ENCODE measurements around the gene GNAQ.
A peak's percentile ranks its signal among the peaks of the same experiment; 100 is the strongest.

Gene GNAQ

GRCh38 chr9:77965445-77966123, 66.0 kb downstream of the GNAQ start:
- Histone ChIP-seq H3K36me3 (ENCODE audit: control insufficient read depth in 1 of 2, insufficient read depth in 2 of 2, low read depth in 1 of 2, low read length in 2 of 2) (peaks cover 0 to 4% of the 10 kb centered on the region in 2 experiments), H2BK120ac (ENCODE audit: low read depth, low read length) (no peak overlapping the region), H3K4me2 (ENCODE audit: low read length, poor library complexity, severe bottlenecking) (no peak overlapping the region), H3K4me1 (ENCODE audit: control insufficient read depth, insufficient read depth, low read depth, low read length) (peaks cover 1% of the 10 kb centered on the region), H3K27me3 (ENCODE audit: control insufficient read depth in 1 of 2, insufficient read depth in 1 of 2, low read length in 2 of 2) (no peaks in the 10 kb centered on the region), H3K9ac (ENCODE audit: low read length) (no peak overlapping the region), H3K79me1 (replicated peaks; ENCODE audit: low read length, poor library complexity, severe bottlenecking) (peaks cover 28% of the 10 kb centered on the region), H2AK5ac (ENCODE audit: low read length, severe bottlenecking) (no peak overlapping the region), H2BK12ac (ENCODE audit: low read length in 2 of 2) (no peak overlapping the region), H3K23ac (ENCODE audit: low read length in 2 of 2) (no peak overlapping the region), H3K4me3 (ENCODE audit: insufficient read depth in 1 of 2, low read depth in 1 of 2, low read length in 2 of 2) (no peak overlapping the region), H3K18ac (ENCODE audit: low read depth in 1 of 2, low read length in 2 of 2) (no peak overlapping the region), H3K9me3 (ENCODE audit: control insufficient read depth, low read length) (no peaks in the 10 kb centered on the region), H2BK15ac (ENCODE audit: low read depth, poor library complexity, severe bottlenecking) (no peak overlapping the region), H4K91ac (ENCODE audit: low read length) (no peak overlapping the region), H3K14ac (ENCODE audit: low read length in 2 of 2) (no peak overlapping the region), H3K27ac (ENCODE audit: low read length, poor library complexity, severe bottlenecking) (no peak overlapping the region), H2AFZ (ENCODE audit: low read depth, low read length) (no peak overlapping the region), H2BK5ac (ENCODE audit: low read depth, low read length, poor library complexity, severe bottlenecking) (no peak overlapping the region), H3K4ac (ENCODE audit: low read depth in 1 of 2, low read length in 2 of 2) (no peak overlapping the region), H4K8ac (ENCODE audit: low read length) (no peak overlapping the region)
- WGBS, result 84% methylated on average over 3 of the region's 6 CpGs
- DNase-seq, result no peak

- DNase-seq, result no peak
- H3K9me3 ChIP-seq (ENCODE audit: control insufficient read depth, low read length), result no peaks in the 10 kb centered on the region
- H3K27me3 ChIP-seq (ENCODE audit: control insufficient read depth in 1 of 2, insufficient read depth in 1 of 2, low read length in 2 of 2), result no peaks in the 10 kb centered on the region
- H3K9ac ChIP-seq (ENCODE audit: low read length), result no peak overlapping the region
- no peak overlapping the region for H2AFZ ChIP-seq (ENCODE audit: low read depth, low read length)
- no peak overlapping the region for H2BK12ac ChIP-seq (ENCODE audit: low read length in 2 of 2)
- H3K79me1 ChIP-seq (replicated peaks; ENCODE audit: low read length, poor library complexity, severe bottlenecking), result peaks cover 29% of the 10 kb centered on the region
- H4K8ac ChIP-seq (ENCODE audit: low read length), result no peak overlapping the region
- no peak overlapping the region for H3K18ac ChIP-seq (ENCODE audit: low read depth in 1 of 2, low read length in 2 of 2)
- peaks cover 3% of the 10 kb centered on the region for H3K4me1 ChIP-seq (ENCODE audit: control insufficient read depth, insufficient read depth, low read depth, low read length)
- no peak overlapping the region for H2BK120ac ChIP-seq (ENCODE audit: low read depth, low read length)
- no peak overlapping the region for H3K27ac ChIP-seq (ENCODE audit: low read length, poor library complexity, severe bottlenecking)
- H2BK15ac ChIP-seq (ENCODE audit: low read depth, poor library complexity, severe bottlenecking), result no peak overlapping the region
- no peak overlapping the region for H3K4me2 ChIP-seq (ENCODE audit: low read length, poor library complexity, severe bottlenecking)
- no peak overlapping the region for H2BK5ac ChIP-seq (ENCODE audit: low read depth, low read length, poor library complexity, severe bottlenecking)
- H2AK5ac ChIP-seq (ENCODE audit: low read length, severe bottlenecking), result no peak overlapping the region
- WGBS, result 0% methylated on average over 1 of the region's 3 CpGs
- no peak overlapping the region for H3K4me3 ChIP-seq (ENCODE audit: insufficient read depth in 1 of 2, low read depth in 1 of 2, low read length in 2 of 2)
- no peak overlapping the region for H3K14ac ChIP-seq (ENCODE audit: low read length in 2 of 2)
- H3K4ac ChIP-seq (ENCODE audit: low read depth in 1 of 2, low read length in 2 of 2), result no peak overlapping the region
- H3K23ac ChIP-seq (ENCODE audit: low read length in 2 of 2), result no peak overlapping the region
- H3K36me3 ChIP-seq (ENCODE audit: control insufficient read depth in 1 of 2, insufficient read depth in 2 of 2, low read depth in 1 of 2, low read length in 2 of 2), result peaks cover 0 to 4% of the 10 kb centered on the region in 2 experiments
- H4K91ac ChIP-seq (ENCODE audit: low read length), result no peak overlapping the region
Observed at GRCh38 chr9:77964258-77964657, 67.4 kb downstream of the GNAQ start.

- H3K23ac ChIP-seq (ENCODE audit: low read length in 2 of 2), result no peak overlapping the region
- no peak overlapping the region for H3K9ac ChIP-seq (ENCODE audit: low read length)
- H3K27me3 ChIP-seq (ENCODE audit: control insufficient read depth in 1 of 2, insufficient read depth in 1 of 2, low read length in 2 of 2), result no peaks in the 10 kb centered on the region
- H2AFZ ChIP-seq (ENCODE audit: low read depth, low read length), result no peak overlapping the region
- no peak overlapping the region for H3K14ac ChIP-seq (ENCODE audit: low read length in 2 of 2)
- H2BK15ac ChIP-seq (ENCODE audit: low read depth, poor library complexity, severe bottlenecking), result no peak overlapping the region
- no peaks in the 10 kb centered on the region for H3K36me3 ChIP-seq (ENCODE audit: control insufficient read depth in 1 of 2, insufficient read depth in 2 of 2, low read depth in 1 of 2, low read length in 2 of 2)
- H3K27ac ChIP-seq (ENCODE audit: low read length, poor library complexity, severe bottlenecking), result peak overlapping the region; percentile 53
- DNase-seq, result no peak
- H3K18ac ChIP-seq (ENCODE audit: low read depth in 1 of 2, low read length in 2 of 2), result no peak overlapping the region
- H2BK12ac ChIP-seq (ENCODE audit: low read length in 2 of 2), result no peak overlapping the region
- 80% methylated on average over 1 of the region's 1 CpG for WGBS
- no peak overlapping the region for H3K4me2 ChIP-seq (ENCODE audit: low read length, poor library complexity, severe bottlenecking)
- no peak overlapping the region for H3K4me3 ChIP-seq (ENCODE audit: insufficient read depth in 1 of 2, low read depth in 1 of 2, low read length in 2 of 2)
- H4K91ac ChIP-seq (ENCODE audit: low read length), result no peak overlapping the region
- no peak overlapping the region for H2AK5ac ChIP-seq (ENCODE audit: low read length, severe bottlenecking)
- no peak overlapping the region for H3K4ac ChIP-seq (ENCODE audit: low read depth in 1 of 2, low read length in 2 of 2)
- H3K9me3 ChIP-seq (ENCODE audit: control insufficient read depth, low read length), result no peaks in the 10 kb centered on the region
- no peak overlapping the region for H2BK120ac ChIP-seq (ENCODE audit: low read depth, low read length)
- H3K4me1 ChIP-seq (ENCODE audit: control insufficient read depth, insufficient read depth, low read depth, low read length), result peaks cover 5% of the 10 kb centered on the region
- H3K79me1 ChIP-seq (replicated peaks; ENCODE audit: low read length, poor library complexity, severe bottlenecking), result peaks cover 19% of the 10 kb centered on the region
- H4K8ac ChIP-seq (ENCODE audit: low read length), result no peak overlapping the region
- H2BK5ac ChIP-seq (ENCODE audit: low read depth, low read length, poor library complexity, severe bottlenecking), result no peak overlapping the region
Observed at GRCh38 chr9:77961541-77961940, 70.1 kb downstream of the GNAQ start.

- Histone ChIP-seq H3K4me2 (ENCODE audit: low read length, poor library complexity, severe bottlenecking) (no peak overlapping the region), H4K8ac (ENCODE audit: low read length) (no peak overlapping the region), H3K36me3 (ENCODE audit: control insufficient read depth in 1 of 2, insufficient read depth in 2 of 2, low read depth in 1 of 2, low read length in 2 of 2) (no peaks in the 10 kb centered on the region), H3K27ac (ENCODE audit: low read length, poor library complexity, severe bottlenecking) (peak overlapping the region; percentile 29), H2AK5ac (ENCODE audit: low read length, severe bottlenecking) (peak overlapping the region; percentile 59), H2BK15ac (ENCODE audit: low read depth, poor library complexity, severe bottlenecking) (no peak overlapping the region), H3K79me1 (replicated peaks; ENCODE audit: low read length, poor library complexity, severe bottlenecking) (peaks cover 19% of the 10 kb centered on the region), H3K14ac (ENCODE audit: low read length in 2 of 2) (no peak overlapping the region), H3K9me3 (ENCODE audit: control insufficient read depth, low read length) (no peaks in the 10 kb centered on the region), H3K4me3 (ENCODE audit: insufficient read depth in 1 of 2, low read depth in 1 of 2, low read length in 2 of 2) (no peak overlapping the region), H3K18ac (ENCODE audit: low read depth in 1 of 2, low read length in 2 of 2) (no peak overlapping the region), H3K27me3 (ENCODE audit: control insufficient read depth in 1 of 2, insufficient read depth in 1 of 2, low read length in 2 of 2) (no peaks in the 10 kb centered on the region), H4K91ac (ENCODE audit: low read length) (no peak overlapping the region), H3K4me1 (ENCODE audit: control insufficient read depth, insufficient read depth, low read depth, low read length) (peaks cover 5% of the 10 kb centered on the region), H2BK5ac (ENCODE audit: low read depth, low read length, poor library complexity, severe bottlenecking) (no peak overlapping the region), H2AFZ (ENCODE audit: low read depth, low read length) (no peak overlapping the region), H3K4ac (ENCODE audit: low read depth in 1 of 2, low read length in 2 of 2) (no peak overlapping the region), H3K23ac (ENCODE audit: low read length in 2 of 2) (no peak overlapping the region), H3K9ac (ENCODE audit: low read length) (no peak overlapping the region), H2BK12ac (ENCODE audit: low read length in 2 of 2) (no peak overlapping the region), H2BK120ac (ENCODE audit: low read depth, low read length) (no peak overlapping the region)
- no peak for DNase-seq
- 83% methylated on average over 2 of the region's 5 CpGs for WGBS
Observed at GRCh38 chr9:77960356-77961153, 71.1 kb downstream of the GNAQ start.
